Measurements from ENCODE around the gene FYCO1.

GRCh38 chr3:45911511-45912226 is 84.0 kb downstream of the FYCO1 start:
- no peak for TF ChIP-seq EZH2 (IDR thresholded peaks at IDR 0.05; ENCODE audit: borderline replicate concordance)
- no peak for TF ChIP-seq CTCF (IDR thresholded peaks at IDR 0.05; ENCODE audit: poor library complexity)
- TF ChIP-seq EZH2phosphoT487 (IDR thresholded peaks at IDR 0.05; ENCODE audit: low read depth, severe bottlenecking, unreplicated experiment), result no peak

Measured in hepatocyte (in vitro differentiated cells).